B cell (primary cell): ENCODE measurements around the gene STARD6. TPM values are rescaled to one million over a fixed set of nuclear protein-coding genes. Genes with fewer than 3 reads are reported as not detected.

Source experiments
- ATAC-seq: fragments of 200-7000 bp; cut with Tn5 transposase; one replicate; pipeline ENCODE4 v1.10.0; 2021; ENCODE audit warnings: low read depth, mild to moderate bottlenecking, moderate number of reproducible peaks, moderate library complexity
- CTCF ChIA-PET: fragments of 350-600 bp; sonication (Branson Sonifier 250); formaldehyde crosslinking; loops from one replicate; lab custom pipeline; 2021; ENCODE audit warnings: antibody characterized with exemption, inconsistent platforms; lab: Charles Lee
- POLR2A ChIA-PET: fragments of 350-600 bp; sonication (Branson Sonifier 250); formaldehyde crosslinking; loops from one replicate; lab custom pipeline; 2021; ENCODE audit warnings: antibody characterized with exemption; lab: Charles Lee
- DNase-seq: peaks from one replicate; pipeline ENCODE4 v3.0.0; 2013
- H2AFZ ChIP-seq: 2 replicates; pipeline ENCODE4 v1.6.1; 2012; ENCODE audit warnings: mild to moderate bottlenecking, low read depth, low read length; ENCODE audit not compliant: insufficient read depth, poor library complexity, severe bottlenecking
- H3K27ac ChIP-seq, 2 donors: 1 replicate in 1 of 2; 2 replicates in 1 of 2; pipeline ENCODE4 v1.5.1; 2012 to 2013; ENCODE audit warnings: low read length in 2 of 2, mild to moderate bottlenecking in 2 of 2, moderate library complexity in 1 of 2
- H3K27me3 ChIP-seq, 4 experiments: fragments of 200-600 bp in 1 of 4; sonication (generic) in 1 of 4; replicated peaks in 1 of 4; 1 replicate in 2 of 4; 2 replicates in 2 of 4; pipeline versions ENCODE4 v1.6.1 to v1.7.0; 2013 to 2016; ENCODE audit warnings: low read length in 3 of 4, mild to moderate bottlenecking in 2 of 4, mixed read lengths in 1 of 4, moderate library complexity in 1 of 4; ENCODE audit not compliant: insufficient read depth in 4 of 4, control insufficient read depth in 3 of 4; ENCODE audit errors: control extremely low read depth in 1 of 4
- H3K36me3 ChIP-seq, 2 experiments: replicated peaks in 1 of 2; 1 replicate in 1 of 2; 2 replicates in 1 of 2; pipeline versions ENCODE4 v1.6.1 to v1.7.1; 2013; ENCODE audit warnings: low read length in 1 of 2; ENCODE audit not compliant: insufficient read depth in 2 of 2, control insufficient read depth in 1 of 2; ENCODE audit errors: control extremely low read depth in 1 of 2, extremely low read depth in 1 of 2
- H3K4me1 ChIP-seq, 2 donors: fragments of 200-600 bp in 1 of 2; sonication (generic) in 1 of 2; 1 replicate in 1 of 2; 2 replicates in 1 of 2; pipeline versions ENCODE4 v1.5.1 to v1.6.1; 2013 to 2017; ENCODE audit warnings: low read length in 2 of 2; ENCODE audit not compliant: control insufficient read depth in 2 of 2, insufficient read depth in 2 of 2
- H3K4me2 ChIP-seq: replicated peaks from 2 replicates; pipeline ENCODE3; 2012; ENCODE audit warnings: mild to moderate bottlenecking, low read depth, low read length; ENCODE audit not compliant: poor library complexity, severe bottlenecking
- H3K4me3 ChIP-seq, 5 experiments: fragments of 200-600 bp in 1 of 5; sonication (generic) in 1 of 5; 1 replicate in 3 of 5; 2 replicates in 2 of 5; pipeline versions ENCODE4 v1.5.1 to v1.7.0; 2011 to 2016; ENCODE audit warnings: low read length in 4 of 5, mild to moderate bottlenecking in 4 of 5, low read depth in 2 of 5, control low read depth in 1 of 5, moderate library complexity in 1 of 5; ENCODE audit not compliant: insufficient read depth in 1 of 5; ENCODE audit errors: control extremely low read depth in 1 of 5, extremely low read depth in 1 of 5
- H3K79me2 ChIP-seq: fragments of 200-600 bp; sonication (generic); one replicate; pipeline ENCODE4 v1.6.0; 2016; ENCODE audit warnings: low read length; ENCODE audit not compliant: control insufficient read depth, insufficient read depth
- H3K9ac ChIP-seq: fragments of 200-600 bp; sonication (generic); 2 replicates; pipeline ENCODE4 v1.6.1; 2017; ENCODE audit warnings: mild to moderate bottlenecking, low read length, moderate library complexity
- H3K9me3 ChIP-seq, 3 donors: one replicate each; pipeline versions ENCODE4 v1.6.1 to v1.7.1; 2013; ENCODE audit warnings: low read length in 2 of 3; ENCODE audit not compliant: control insufficient read depth in 2 of 3, insufficient read depth in 1 of 3; ENCODE audit errors: control extremely low read depth in 1 of 3
- H4K20me1 ChIP-seq: 2 replicates; pipeline ENCODE4 v1.6.0; 2012; ENCODE audit warnings: mild to moderate bottlenecking, low read length; ENCODE audit not compliant: insufficient read depth, control insufficient read depth, poor library complexity, severe bottlenecking
- H3K27ac Mint-ChIP-seq: one replicate; pipeline ENCODE4 v1.8.0; 2021; ENCODE audit warnings: mixed read lengths
- H3K27me3 Mint-ChIP-seq: one replicate; pipeline ENCODE4 v1.8.0; 2021; ENCODE audit warnings: mixed read lengths
- H3K4me1 Mint-ChIP-seq: one replicate; pipeline ENCODE4 v1.8.0; 2021; ENCODE audit warnings: mixed read lengths
- H3K4me3 Mint-ChIP-seq: one replicate; pipeline ENCODE4 v1.8.0; 2021; ENCODE audit warnings: mixed read lengths
- H3K9me3 Mint-ChIP-seq: one replicate; pipeline ENCODE4 v1.8.0; 2022; ENCODE audit warnings: mixed read lengths; ENCODE audit not compliant: insufficient read depth
- EZH2 ChIP-seq: IDR thresholded peaks from 2 replicates; pipeline ENCODE4 v1.6.1; 2012; ENCODE audit warnings: borderline replicate concordance, low read depth, mild to moderate bottlenecking, moderate library complexity, low read length; ENCODE audit not compliant: insufficient read depth, poor library complexity, severe bottlenecking
- WGBS: methylation state at CpG from one replicate; pipeline ENCODE4 v1.1.5; 2013; ENCODE audit warnings: missing lambda C conversion rate; ENCODE audit not compliant: insufficient coverage; 5-methylcytosine and 5-hydroxymethylcytosine counted together
- intact Hi-C: fragments of 100-400 bp; cut with micrococcal nuclease; formaldehyde crosslinking; loops from one replicate; pipeline ENCODE4 v1.10.0; 2022
- polyA plus RNA-seq: library from polyadenylated mRNA; depleted of rRNA; stranded (reverse); fragments of >200 nt; gene quantifications from 2 replicates; pipeline ENCODE4 v1.2.3, GENCODE V29; 2012
- total RNA-seq, 2 donors: library from RNA; stranded (reverse); fragments of 120-200 nt in 1 of 2; gene quantifications; 1 replicate in 1 of 2; 2 replicates in 1 of 2; pipeline versions ENCODE4 v1.2.3 to v1.2.4, GENCODE V29; 2013 to 2022
- TF ChIP-seq, protein P1 (sequence below): fragments of 200-600 bp; IDR thresholded peaks from one replicate; pipeline ENCODE4 v1.8.0; 2022; ENCODE audit warnings: antibody characterized with exemption, mild to moderate bottlenecking

The STARD6 gene
- total and polyA plus RNA-seq, 2 donors (not counting 1 experiment from before 2014, with no cell fraction given), result not detected

DNA sequence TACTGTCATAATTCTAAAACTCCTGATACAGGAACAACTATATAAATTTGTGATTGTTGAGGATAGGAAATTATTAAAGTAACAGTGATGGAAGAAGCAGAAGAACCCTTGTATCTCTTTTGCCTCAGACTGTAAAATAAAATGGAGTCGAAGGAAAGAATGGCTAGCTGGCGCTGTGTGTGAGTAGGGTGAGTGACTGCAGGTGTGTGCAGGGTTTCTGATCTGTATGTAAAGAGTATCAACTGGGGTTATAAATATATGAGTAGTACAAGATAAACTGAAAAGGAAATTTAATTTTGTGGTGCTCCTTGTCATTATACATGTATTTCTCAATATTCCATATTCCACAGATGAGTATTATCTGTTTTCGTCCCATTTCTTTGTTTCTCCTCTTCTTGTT is 73.1 kb downstream of the STARD6 start:
- H3K4me3 ChIP-seq, result no peak overlapping the region
- CTCF ChIA-PET, result no interaction called here

DNA sequence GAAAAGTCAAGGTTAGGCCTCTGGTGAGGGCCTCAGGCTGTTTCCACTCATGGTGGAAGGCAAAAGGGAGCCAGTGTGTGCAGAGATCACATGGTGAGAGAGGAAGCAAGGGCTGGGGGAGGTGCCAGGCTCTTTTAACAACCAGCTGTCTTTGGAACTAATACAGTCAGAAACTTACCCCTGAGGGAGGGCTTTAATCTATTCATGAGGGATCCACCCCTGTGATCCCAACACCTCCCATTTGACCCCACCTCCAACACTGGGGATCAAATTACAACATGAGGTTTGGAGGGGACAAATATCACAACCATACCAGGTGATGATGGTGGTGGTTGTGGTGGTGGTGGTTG is 77.5 kb downstream of the STARD6 start:
- DNase-seq (no peak), ATAC-seq (no peak)
- no peak overlapping the region for H3K4me3 Mint-ChIP-seq
- Histone ChIP-seq H3K36me3 (peaks cover 18 to 36% of the 10 kb centered on the region in 2 experiments), H3K9me3 (peaks cover 0 to 3% (median 0%) of the 10 kb centered on the region in 3 donors), H3K27me3 (no peaks in the 10 kb centered on the region), H3K4me1 (peaks cover 0 to 3% of the 10 kb centered on the region in 2 donors), H3K4me2 (no peak overlapping the region), H3K79me2 (no peaks in the 10 kb centered on the region), H3K27ac (no peak overlapping the region), H4K20me1 (no peaks in the 10 kb centered on the region), H3K9ac (no peak overlapping the region), H2AFZ (no peak overlapping the region), H3K4me3 (no peak overlapping the region)
- TF ChIP-seq, protein P1, sequence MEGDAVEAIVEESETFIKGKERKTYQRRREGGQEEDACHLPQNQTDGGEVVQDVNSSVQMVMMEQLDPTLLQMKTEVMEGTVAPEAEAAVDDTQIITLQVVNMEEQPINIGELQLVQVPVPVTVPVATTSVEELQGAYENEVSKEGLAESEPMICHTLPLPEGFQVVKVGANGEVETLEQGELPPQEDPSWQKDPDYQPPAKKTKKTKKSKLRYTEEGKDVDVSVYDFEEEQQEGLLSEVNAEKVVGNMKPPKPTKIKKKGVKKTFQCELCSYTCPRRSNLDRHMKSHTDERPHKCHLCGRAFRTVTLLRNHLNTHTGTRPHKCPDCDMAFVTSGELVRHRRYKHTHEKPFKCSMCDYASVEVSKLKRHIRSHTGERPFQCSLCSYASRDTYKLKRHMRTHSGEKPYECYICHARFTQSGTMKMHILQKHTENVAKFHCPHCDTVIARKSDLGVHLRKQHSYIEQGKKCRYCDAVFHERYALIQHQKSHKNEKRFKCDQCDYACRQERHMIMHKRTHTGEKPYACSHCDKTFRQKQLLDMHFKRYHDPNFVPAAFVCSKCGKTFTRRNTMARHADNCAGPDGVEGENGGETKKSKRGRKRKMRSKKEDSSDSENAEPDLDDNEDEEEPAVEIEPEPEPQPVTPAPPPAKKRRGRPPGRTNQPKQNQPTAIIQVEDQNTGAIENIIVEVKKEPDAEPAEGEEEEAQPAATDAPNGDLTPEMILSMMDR, result no peak
- no peak for TF ChIP-seq EZH2
- no peaks in the 10 kb centered on the region for H3K9me3 Mint-ChIP-seq
- H3K27ac Mint-ChIP-seq, result no peak overlapping the region
- CTCF ChIA-PET, result no interaction called here
- intact Hi-C loops, result no loop called here
- H3K4me1 Mint-ChIP-seq, result peaks cover 13% of the 10 kb centered on the region
- H3K27me3 Mint-ChIP-seq, result no peaks in the 10 kb centered on the region
- POLR2A ChIA-PET, result no interaction called here

More for the DNA sequence above, 73.1 kb downstream of the STARD6 start:
- H3K27me3 ChIP-seq, result no peaks in the 10 kb centered on the region
- no peak overlapping the region for H3K27ac ChIP-seq
- no peak overlapping the region for H3K27ac Mint-ChIP-seq
- no peaks in the 10 kb centered on the region for H3K4me1 ChIP-seq
- H3K9me3 ChIP-seq, result peaks cover 0 to 4% (median 0%) of the 10 kb centered on the region in 3 donors
- intact Hi-C loops, result no loop called here
- no peaks in the 10 kb centered on the region for H4K20me1 ChIP-seq
- H3K4me2 ChIP-seq, result no peak overlapping the region
- no peak overlapping the region for H3K4me3 Mint-ChIP-seq
- no peak overlapping the region for H2AFZ ChIP-seq
- POLR2A ChIA-PET, result no interaction called here
- 83% methylated on average over 2 of the region's 3 CpGs for WGBS
- no peaks in the 10 kb centered on the region for H3K4me1 Mint-ChIP-seq
- no peak for ATAC-seq
- H3K9ac ChIP-seq, result no peak overlapping the region
- TF ChIP-seq, protein P1, result no peak
- TF ChIP-seq EZH2, result no peak
- H3K27me3 Mint-ChIP-seq, result no peaks in the 10 kb centered on the region
- no peaks in the 10 kb centered on the region for H3K9me3 Mint-ChIP-seq
- no peak for DNase-seq
- H3K79me2 ChIP-seq, result no peaks in the 10 kb centered on the region
- H3K36me3 ChIP-seq, result peaks cover 9 to 36% of the 10 kb centered on the region in 2 experiments
